ENCODE data around the gene ATP2A2. TPM values are rescaled to one million over a fixed set of nuclear protein-coding genes. Genes with fewer than 3 reads are reported as not detected.
"Not testable (repeated sequence)": the region's sequence is repeated elsewhere in the genome, so short reads cannot be mapped to it uniquely, and the experiment has no call there.

Gene ATP2A2
- polyA plus RNA-seq, 1 donor: 144 TPM

DNA sequence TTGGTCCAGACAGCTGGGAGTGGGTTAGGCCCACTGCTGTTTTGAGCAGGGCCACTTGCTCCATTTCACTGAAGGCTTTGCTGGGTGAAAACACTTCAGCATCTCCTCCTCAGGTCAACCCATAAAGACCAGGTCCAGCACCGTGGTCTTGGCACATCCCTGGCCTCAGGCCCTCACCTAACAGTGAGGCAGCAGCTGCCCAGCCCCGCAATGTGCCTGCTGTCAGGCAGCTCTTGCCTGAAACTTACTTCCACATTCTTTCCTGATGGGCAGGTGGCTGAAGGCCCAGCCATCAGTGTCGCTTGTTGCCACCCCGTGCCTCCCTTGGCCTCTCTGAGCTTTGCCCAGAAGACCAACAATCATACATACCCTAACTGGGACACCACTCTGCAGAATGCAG is 68.0 kb downstream of the ATP2A2 start:
- no peaks in the 10 kb centered on the region for H3K9me3 ChIP-seq (ENCODE audit: control insufficient read depth, low read depth, low read length)
- no peak for DNase-seq
- no peaks in the 10 kb centered on the region for H3K4me1 ChIP-seq (ENCODE audit: control insufficient read depth, insufficient read depth, low read length)
- WGBS (ENCODE audit: insufficient coverage, low lambda C conversion rate): no CpG with 5 or more reads among the region's 4 CpGs
- H3K36me3 ChIP-seq (ENCODE audit: control insufficient read depth, insufficient read depth, low read length): peaks cover 67% of the 10 kb centered on the region
- no peak overlapping the region for H3K4me3 ChIP-seq (ENCODE audit: low read length)
- no peaks in the 10 kb centered on the region for H3K27me3 ChIP-seq (ENCODE audit: control insufficient read depth, insufficient read depth, low read length)
- no peak overlapping the region for H3K27ac ChIP-seq (ENCODE audit: low read length)

DNA sequence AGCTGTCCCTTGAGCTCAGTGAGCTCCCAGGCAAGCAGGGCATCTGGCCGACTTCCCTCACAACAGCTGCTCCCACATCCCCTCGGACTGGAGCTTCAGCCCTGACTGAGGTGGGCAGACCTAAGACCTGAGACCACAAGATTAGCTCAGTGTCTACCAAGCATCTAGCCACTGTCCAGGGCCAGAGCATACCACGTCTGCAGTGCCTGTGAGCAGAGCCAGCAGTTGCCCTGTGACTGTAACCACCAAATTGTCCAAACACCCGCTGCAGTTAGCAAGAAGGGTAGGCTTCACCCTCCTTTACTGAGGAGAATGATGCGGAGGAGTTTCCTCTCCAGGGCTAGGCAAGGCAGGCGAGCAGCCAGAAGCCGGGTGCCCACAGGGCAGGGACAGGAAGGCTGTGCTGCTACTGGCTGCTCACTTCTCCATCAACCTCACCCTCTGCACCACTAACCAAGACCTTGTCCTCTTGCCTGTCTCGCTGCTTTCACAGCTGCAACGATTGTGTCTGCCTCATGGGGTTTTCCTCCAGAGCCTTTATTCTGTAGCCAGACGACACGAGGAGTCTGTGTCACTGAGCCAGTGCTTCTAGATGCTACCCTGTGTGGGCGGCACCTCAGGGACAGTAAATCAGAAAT is 68.6 kb downstream of the ATP2A2 start:
- Histone ChIP-seq H3K27ac (ENCODE audit: low read length) (no peak overlapping the region), H3K4me3 (ENCODE audit: low read length) (no peak overlapping the region), H3K27me3 (ENCODE audit: control insufficient read depth, insufficient read depth, low read length) (no peaks in the 10 kb centered on the region), H3K9me3 (ENCODE audit: control insufficient read depth, low read depth, low read length) (no peaks in the 10 kb centered on the region), H3K4me1 (ENCODE audit: control insufficient read depth, insufficient read depth, low read length) (no peaks in the 10 kb centered on the region), H3K36me3 (ENCODE audit: control insufficient read depth, insufficient read depth, low read length) (peaks cover 61% of the 10 kb centered on the region)
- DNase-seq: no peak
- WGBS (ENCODE audit: insufficient coverage, low lambda C conversion rate): no CpG with 5 or more reads among the region's 12 CpGs

DNA sequence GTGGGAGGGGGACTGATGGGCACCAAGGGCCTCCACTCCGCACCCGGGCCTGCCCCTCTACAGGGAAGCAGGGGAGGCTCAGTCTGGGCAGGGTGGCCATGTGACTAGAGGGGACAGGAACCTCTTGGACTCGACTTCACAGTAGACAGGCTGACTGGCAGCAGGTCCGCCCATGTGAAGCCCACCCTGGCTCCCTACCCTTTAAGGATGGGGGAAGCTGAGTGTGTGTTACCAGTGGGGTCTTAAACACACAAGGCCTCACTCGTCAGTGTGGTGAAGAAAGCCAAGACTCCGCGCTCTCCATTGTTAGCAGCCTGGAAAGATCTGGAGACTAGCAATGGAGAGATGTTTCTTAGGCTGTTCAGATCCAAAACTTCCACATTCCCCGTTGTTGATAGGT is 70.1 kb downstream of the ATP2A2 start:
- no peak for DNase-seq
- H3K4me3 ChIP-seq (ENCODE audit: low read length): no peak overlapping the region
- no peaks in the 10 kb centered on the region for H3K9me3 ChIP-seq (ENCODE audit: control insufficient read depth, low read depth, low read length)
- no CpG with 5 or more reads among the region's 8 CpGs for WGBS (ENCODE audit: insufficient coverage, low lambda C conversion rate)
- peaks cover 46% of the 10 kb centered on the region for H3K36me3 ChIP-seq (ENCODE audit: control insufficient read depth, insufficient read depth, low read length)
- H3K4me1 ChIP-seq (ENCODE audit: control insufficient read depth, insufficient read depth, low read length): no peaks in the 10 kb centered on the region
- no peak overlapping the region for H3K27ac ChIP-seq (ENCODE audit: low read length)
- no peaks in the 10 kb centered on the region for H3K27me3 ChIP-seq (ENCODE audit: control insufficient read depth, insufficient read depth, low read length)

DNA sequence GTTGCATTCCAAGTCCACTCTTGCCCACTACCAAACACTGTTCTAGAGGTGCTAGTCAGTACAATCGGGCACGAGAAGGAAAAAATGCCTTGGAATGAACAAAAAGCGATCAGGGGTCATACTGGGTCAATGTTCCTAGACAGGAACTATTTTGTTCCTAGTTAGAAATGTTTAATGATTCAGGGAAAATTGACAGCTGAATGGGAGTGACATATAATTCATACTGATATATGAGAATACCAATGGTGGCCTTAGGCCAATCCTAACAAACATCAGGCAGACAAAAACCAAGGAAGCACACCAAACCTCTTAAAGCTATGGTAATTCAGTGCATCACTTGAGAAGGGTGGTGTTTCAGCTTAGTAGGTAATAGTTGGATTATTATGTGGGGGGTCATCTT is 71.4 kb downstream of the ATP2A2 start:
- no peaks in the 10 kb centered on the region for H3K9me3 ChIP-seq (ENCODE audit: control insufficient read depth, low read depth, low read length)
- no peak overlapping the region for H3K4me3 ChIP-seq (ENCODE audit: low read length)
- H3K27ac ChIP-seq (ENCODE audit: low read length): no peak overlapping the region
- no peaks in the 10 kb centered on the region for H3K27me3 ChIP-seq (ENCODE audit: control insufficient read depth, insufficient read depth, low read length)
- WGBS (ENCODE audit: insufficient coverage, low lambda C conversion rate): 95% methylated on average over 3 of the region's 3 CpGs
- H3K4me1 ChIP-seq (ENCODE audit: control insufficient read depth, insufficient read depth, low read length): no peaks in the 10 kb centered on the region
- peaks cover 36% of the 10 kb centered on the region for H3K36me3 ChIP-seq (ENCODE audit: control insufficient read depth, insufficient read depth, low read length)
- DNase-seq: no peak

DNA sequence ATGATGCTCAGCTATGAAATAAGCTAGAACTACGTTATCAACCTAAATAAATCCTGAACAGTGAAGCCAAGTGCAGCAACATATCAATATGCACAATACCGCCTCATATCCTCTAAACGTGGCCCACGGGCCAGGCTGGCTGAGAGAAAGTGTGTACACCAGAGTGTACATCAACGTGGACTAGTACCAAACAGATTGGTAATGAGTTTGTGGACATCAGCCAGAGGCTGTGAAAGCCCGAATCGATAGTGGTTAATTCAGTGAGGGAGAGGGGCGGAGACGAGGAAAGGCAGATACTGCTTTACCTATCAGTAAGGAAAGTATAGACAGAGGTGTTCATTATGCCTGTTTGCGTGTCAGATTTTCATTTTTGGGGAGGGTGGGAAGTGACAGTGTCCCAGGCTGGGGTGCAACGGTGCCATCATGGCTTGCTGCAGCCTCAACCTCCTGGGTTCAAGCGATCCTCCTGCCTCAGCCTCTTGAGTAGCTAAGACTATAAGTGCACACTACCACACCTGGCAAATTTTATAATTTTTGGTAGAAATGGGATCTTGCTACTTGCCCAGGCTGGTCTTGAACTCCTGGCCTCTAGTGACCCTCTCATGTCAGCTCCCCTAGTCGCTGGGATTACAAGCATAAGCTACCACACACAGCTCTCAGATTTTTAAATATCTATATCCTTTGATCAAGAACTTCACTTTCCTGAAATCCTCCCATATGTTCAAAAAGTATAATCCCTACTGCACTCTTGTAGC is 72.3 kb downstream of the ATP2A2 start:
- peaks cover 26% of the 10 kb centered on the region for H3K36me3 ChIP-seq (ENCODE audit: control insufficient read depth, insufficient read depth, low read length)
- no peak overlapping the region for H3K27ac ChIP-seq (ENCODE audit: low read length)
- WGBS (ENCODE audit: insufficient coverage, low lambda C conversion rate): 100% methylated on average over 2 of the region's 13 CpGs
- no peaks in the 10 kb centered on the region for H3K4me1 ChIP-seq (ENCODE audit: control insufficient read depth, insufficient read depth, low read length)
- DNase-seq: no peak
- H3K9me3 ChIP-seq (ENCODE audit: control insufficient read depth, low read depth, low read length): no peaks in the 10 kb centered on the region
- no peak overlapping the region for H3K4me3 ChIP-seq (ENCODE audit: low read length)
- H3K27me3 ChIP-seq (ENCODE audit: control insufficient read depth, insufficient read depth, low read length): no peaks in the 10 kb centered on the region

DNA sequence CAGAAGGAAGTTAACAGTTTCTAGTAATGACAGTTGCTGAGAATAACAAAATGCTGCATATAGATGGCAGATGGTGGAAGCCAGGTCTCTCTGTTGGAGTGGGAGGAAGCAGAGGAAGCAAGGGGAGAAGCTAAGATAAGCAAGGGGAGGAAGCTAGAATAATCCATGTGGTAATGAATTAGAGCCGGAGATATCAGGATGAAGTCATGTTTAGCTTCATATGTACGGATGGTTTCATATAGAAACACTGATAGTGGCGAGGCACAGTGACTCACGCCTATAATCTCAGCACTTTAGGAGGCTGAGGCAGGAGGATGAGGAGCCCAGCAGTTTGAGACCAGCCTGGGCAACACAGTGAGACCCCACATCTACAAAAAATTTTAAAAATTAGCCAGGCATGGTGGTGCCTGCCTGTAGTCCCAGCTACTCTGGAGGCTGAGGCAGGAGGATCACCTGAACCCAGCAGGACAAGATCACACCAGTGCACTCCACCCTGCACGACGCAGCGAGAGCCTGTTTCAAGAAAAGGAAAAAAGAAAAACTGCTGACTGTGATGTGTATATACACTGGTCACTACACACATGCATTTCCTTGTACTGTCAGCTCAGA is 73.2 kb downstream of the ATP2A2 start:
- Histone ChIP-seq H3K27me3 (ENCODE audit: control insufficient read depth, insufficient read depth, low read length) (no peaks in the 10 kb centered on the region), H3K36me3 (ENCODE audit: control insufficient read depth, insufficient read depth, low read length) (peaks cover 18% of the 10 kb centered on the region), H3K9me3 (ENCODE audit: control insufficient read depth, low read depth, low read length) (no peaks in the 10 kb centered on the region), H3K27ac (ENCODE audit: low read length) (no peak overlapping the region), H3K4me1 (ENCODE audit: control insufficient read depth, insufficient read depth, low read length) (no peaks in the 10 kb centered on the region), H3K4me3 (ENCODE audit: low read length) (no peak overlapping the region)
- WGBS (ENCODE audit: insufficient coverage, low lambda C conversion rate): no CpG with 5 or more reads among the region's 7 CpGs
- no peak for DNase-seq

DNA sequence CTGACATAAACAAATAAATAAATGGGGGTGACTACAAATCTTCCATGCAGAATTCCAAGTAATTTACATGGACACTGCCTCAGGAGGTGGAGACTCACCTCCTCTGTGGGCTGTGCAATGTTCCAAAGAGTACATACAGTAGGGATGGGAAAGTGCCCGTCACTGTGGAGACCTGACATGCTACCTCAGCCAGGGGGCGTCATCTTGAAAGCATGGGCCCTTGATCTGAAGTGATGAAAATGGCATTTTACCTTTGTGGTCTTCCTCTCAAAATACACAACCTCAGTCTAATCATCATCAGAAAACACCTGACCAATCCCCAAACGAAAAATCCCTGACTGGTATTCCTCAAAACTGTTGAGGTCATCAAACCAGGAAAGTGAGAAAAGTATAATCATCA is 74.0 kb downstream of the ATP2A2 start:
- Histone ChIP-seq H3K4me1 (ENCODE audit: control insufficient read depth, insufficient read depth, low read length) (no peaks in the 10 kb centered on the region), H3K27ac (ENCODE audit: low read length) (no peak overlapping the region), H3K9me3 (ENCODE audit: control insufficient read depth, low read depth, low read length) (no peaks in the 10 kb centered on the region), H3K36me3 (ENCODE audit: control insufficient read depth, insufficient read depth, low read length) (peaks cover 10% of the 10 kb centered on the region), H3K4me3 (ENCODE audit: low read length) (no peak overlapping the region), H3K27me3 (ENCODE audit: control insufficient read depth, insufficient read depth, low read length) (no peaks in the 10 kb centered on the region)
- no peak for DNase-seq
- WGBS (ENCODE audit: insufficient coverage, low lambda C conversion rate): 20% methylated on average over 1 of the region's 3 CpGs

DNA sequence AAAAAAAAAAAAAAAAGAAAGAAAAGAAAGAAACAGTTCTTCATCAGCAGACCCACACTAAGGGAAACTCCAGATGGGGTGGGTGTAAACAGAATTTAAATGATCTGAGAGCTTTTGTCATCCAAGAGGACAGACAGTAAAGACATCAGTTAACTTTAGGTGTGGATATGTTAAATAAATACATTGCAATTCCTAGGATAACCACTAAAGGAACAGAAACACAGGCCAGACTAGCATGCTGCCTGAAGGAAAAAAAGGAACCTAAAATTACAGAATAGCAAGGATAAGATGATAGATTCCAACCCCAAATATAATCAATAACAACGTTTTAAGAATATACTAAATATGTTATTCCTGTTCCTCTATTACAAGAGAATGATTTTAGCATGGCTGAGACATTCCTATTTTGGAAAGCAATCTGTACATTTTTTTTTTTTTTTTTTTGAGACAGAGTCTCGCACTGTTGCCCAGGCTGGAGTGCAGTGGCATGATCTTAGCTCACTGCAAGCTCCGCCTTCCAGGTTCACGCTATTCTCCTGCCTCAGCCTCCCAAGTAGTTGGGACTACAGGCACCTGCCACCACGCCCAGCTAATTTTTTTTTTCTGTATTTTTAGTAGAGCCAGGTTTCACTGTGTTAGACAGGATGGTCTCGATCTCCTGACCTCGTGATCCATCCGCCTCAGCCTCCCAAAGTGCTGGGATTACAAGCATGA is 77.5 kb downstream of the ATP2A2 start:
- H3K4me1 ChIP-seq (ENCODE audit: control insufficient read depth, insufficient read depth, low read length); H3K9me3 ChIP-seq (ENCODE audit: control insufficient read depth, low read depth, low read length); DNase-seq; H3K4me3 ChIP-seq (ENCODE audit: low read length); H3K27ac ChIP-seq (ENCODE audit: low read length); H3K27me3 ChIP-seq (ENCODE audit: control insufficient read depth, insufficient read depth, low read length); H3K36me3 ChIP-seq (ENCODE audit: control insufficient read depth, insufficient read depth, low read length): not testable (repeated sequence)
- 20% methylated on average over 1 of the region's 8 CpGs for WGBS (ENCODE audit: insufficient coverage, low lambda C conversion rate)

DNA sequence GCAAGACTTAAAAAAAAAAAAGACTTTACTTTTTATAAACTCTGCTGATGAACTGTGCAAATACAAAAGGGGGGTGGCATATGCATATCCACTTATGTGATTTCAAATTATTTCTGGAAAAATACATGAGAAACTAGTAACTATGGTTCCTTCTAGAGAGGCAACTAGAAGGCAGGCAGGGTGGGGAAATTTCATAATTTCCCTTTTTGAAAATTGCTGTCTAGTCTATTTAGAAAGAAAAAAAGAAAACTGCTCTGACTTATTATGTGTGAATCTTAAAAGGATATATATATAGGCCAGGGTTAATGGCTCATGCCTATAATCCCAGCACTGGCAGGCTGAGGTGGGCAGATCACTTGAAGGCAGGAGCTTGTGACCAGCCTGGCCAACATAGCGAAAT is 80.2 kb downstream of the ATP2A2 start:
- H3K36me3 ChIP-seq (ENCODE audit: control insufficient read depth, insufficient read depth, low read length): no peaks in the 10 kb centered on the region
- no peak overlapping the region for H3K27ac ChIP-seq (ENCODE audit: low read length)
- no peaks in the 10 kb centered on the region for H3K27me3 ChIP-seq (ENCODE audit: control insufficient read depth, insufficient read depth, low read length)
- no peak for DNase-seq
- H3K4me3 ChIP-seq (ENCODE audit: low read length): no peak overlapping the region
- no CpG with 5 or more reads among the region's 1 CpG for WGBS (ENCODE audit: insufficient coverage, low lambda C conversion rate)
- no peaks in the 10 kb centered on the region for H3K9me3 ChIP-seq (ENCODE audit: control insufficient read depth, low read depth, low read length)
- no peaks in the 10 kb centered on the region for H3K4me1 ChIP-seq (ENCODE audit: control insufficient read depth, insufficient read depth, low read length)

DNA sequence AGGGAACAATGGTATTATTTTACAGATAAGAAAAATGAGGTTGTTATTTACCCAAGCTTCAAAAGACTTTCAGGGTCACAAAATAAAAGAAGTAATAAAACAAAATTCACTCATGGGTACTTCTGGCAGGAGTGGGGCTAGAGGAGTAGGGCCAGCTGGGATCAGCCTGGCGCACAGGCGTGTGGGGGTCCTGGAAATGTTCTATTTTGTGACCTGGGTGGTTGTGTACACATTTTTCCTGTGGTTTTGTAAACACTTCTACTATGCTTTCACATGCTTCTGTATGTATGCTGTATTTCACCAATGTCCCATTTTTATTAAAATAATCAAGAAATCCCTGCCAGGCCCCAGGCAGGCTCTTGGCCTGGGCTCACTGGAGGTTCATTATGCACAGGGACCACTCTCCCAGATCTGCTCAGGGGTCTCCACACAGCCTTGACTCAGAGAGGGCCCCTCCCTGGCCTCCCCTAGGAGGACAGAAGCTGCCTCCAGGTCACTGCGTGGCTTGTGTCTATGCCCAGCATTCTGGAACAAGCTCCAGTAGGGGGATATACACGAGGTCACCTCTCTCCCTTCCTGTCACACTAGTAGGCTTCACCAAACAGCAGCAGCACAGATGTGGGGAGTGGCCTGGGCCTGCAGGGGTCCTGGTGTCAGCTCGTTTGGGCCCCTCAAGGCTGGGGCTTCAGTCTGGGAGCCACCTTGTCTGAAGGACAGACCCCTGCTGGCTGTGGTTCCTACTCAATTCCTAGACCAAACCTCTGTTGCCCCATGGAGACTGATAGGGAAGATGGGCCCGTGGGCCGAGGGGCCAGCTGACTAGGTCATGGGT is 84.7 kb downstream of the ATP2A2 start:
- H3K27ac ChIP-seq (ENCODE audit: low read length): peak overlapping the region; percentile 78
- H3K9me3 ChIP-seq (ENCODE audit: control insufficient read depth, low read depth, low read length): no peaks in the 10 kb centered on the region
- no CpG with 5 or more reads among the region's 7 CpGs for WGBS (ENCODE audit: insufficient coverage, low lambda C conversion rate)
- DNase-seq: no peak
- no peak overlapping the region for H3K4me3 ChIP-seq (ENCODE audit: low read length)
- H3K27me3 ChIP-seq (ENCODE audit: control insufficient read depth, insufficient read depth, low read length): no peaks in the 10 kb centered on the region
- H3K36me3 ChIP-seq (ENCODE audit: control insufficient read depth, insufficient read depth, low read length): peaks cover 6% of the 10 kb centered on the region
- no peaks in the 10 kb centered on the region for H3K4me1 ChIP-seq (ENCODE audit: control insufficient read depth, insufficient read depth, low read length)

All from large intestine (tissue), 3 donors.